H1 (cell line): Measurements from ENCODE around the gene UBR3. TPM values are rescaled to one million over a fixed set of nuclear protein-coding genes. Genes with fewer than 3 reads are reported as not detected.

Source experiments
- CTCF ChIA-PET: fragments of 300-600 bp; sonication (Branson Sonifier 250); formaldehyde crosslinking; loops from one replicate; lab custom pipeline; 2021; ENCODE audit not compliant: partially characterized antibody; lab: Charles Lee
- POLR2A ChIA-PET: fragments of 300-600 bp; sonication (Branson Sonifier 250); formaldehyde crosslinking; loops from one replicate; lab custom pipeline; 2021; ENCODE audit warnings: inconsistent platforms; ENCODE audit not compliant: partially characterized antibody; lab: Charles Lee
- DNase-seq, 2 experiments: peaks; one replicate each; pipeline versions ENCODE4 v3.0.0 to v3.0.0-alpha.2; 2010 to 2022; ENCODE audit warnings: low spot score in 2 of 2, low read depth in 1 of 2, mixed read lengths in 1 of 2
- FAIRE-seq: peaks from 2 replicates; lab custom pipeline; 2011; peaks lifted over from hg19 to GRCh38; lab: Jason Lieb, UNC
- H2AFZ ChIP-seq: 2 replicates; pipeline ENCODE4 v1.8.1; 2012; ENCODE audit warnings: low read length, inconsistent platforms
- H2AK5ac ChIP-seq: 2 replicates; pipeline ENCODE4 v1.6.1; 2013; ENCODE audit warnings: low read depth, low read length
- H2BK120ac ChIP-seq: replicated peaks from 2 replicates; pipeline ENCODE3; 2013; ENCODE audit warnings: low read depth, low read length, inconsistent platforms
- H2BK12ac ChIP-seq: 2 replicates; pipeline ENCODE4 v1.6.1; 2013; ENCODE audit warnings: low read depth, low read length
- H2BK15ac ChIP-seq: 2 replicates; pipeline ENCODE4 v1.6.1; 2013; ENCODE audit warnings: low read length
- H2BK20ac ChIP-seq: 2 replicates; pipeline ENCODE4 v1.6.1; 2013; ENCODE audit warnings: low read length
- H2BK5ac ChIP-seq: 2 replicates; pipeline ENCODE4 v1.6.1; 2013; ENCODE audit warnings: low read depth, low read length
- H3K14ac ChIP-seq: 2 replicates; pipeline ENCODE4 v1.6.1; 2013; ENCODE audit warnings: inconsistent platforms; ENCODE audit not compliant: insufficient read length
- H3K18ac ChIP-seq: 2 replicates; pipeline ENCODE4 v1.6.1; 2013; ENCODE audit warnings: low read length; ENCODE audit errors: extremely low read depth
- H3K23ac ChIP-seq: 2 replicates; pipeline ENCODE4 v1.6.1; 2013; ENCODE audit warnings: inconsistent platforms; ENCODE audit not compliant: insufficient read length
- H3K23me2 ChIP-seq: 2 replicates; pipeline ENCODE4 v1.6.1; 2013; ENCODE audit warnings: low read depth, low read length
- H3K27ac ChIP-seq: 2 replicates; pipeline ENCODE4 v1.6.1; 2011; ENCODE audit warnings: low read depth, low read length, inconsistent platforms
- H3K27me3 ChIP-seq, 4 experiments: replicated peaks in 1 of 4; 1 replicate in 1 of 4; 2 replicates in 3 of 4; pipeline versions ENCODE4 v1.6.1 to v1.8.1; 2011 to 2013; ENCODE audit warnings: low read length in 3 of 4, mild to moderate bottlenecking in 3 of 4, inconsistent platforms in 2 of 4, mixed read lengths in 2 of 4, moderate library complexity in 1 of 4; ENCODE audit not compliant: control insufficient read depth in 3 of 4, insufficient read depth in 3 of 4; ENCODE audit errors: extremely low read depth in 1 of 4
- H3K36me3 ChIP-seq, 4 experiments: 2 replicates each; pipeline versions ENCODE4 v1.6.1 to v1.8.1; 2011 to 2013; ENCODE audit warnings: mild to moderate bottlenecking in 4 of 4, low read length in 3 of 4, moderate library complexity in 2 of 4, control low read depth in 1 of 4, inconsistent platforms in 1 of 4; ENCODE audit not compliant: insufficient read depth in 4 of 4, control insufficient read depth in 2 of 4
- H3K4ac ChIP-seq: replicated peaks from 2 replicates; pipeline ENCODE3; 2013; ENCODE audit warnings: low read length, low read depth, mixed read lengths, inconsistent platforms; ENCODE audit not compliant: insufficient read length
- H3K4me1 ChIP-seq, 4 experiments: replicated peaks in 1 of 4; 1 replicate in 1 of 4; 2 replicates in 3 of 4; pipeline versions ENCODE4 v1.6.1 to v1.8.1; 2011 to 2013; ENCODE audit warnings: low read length in 3 of 4, inconsistent platforms in 2 of 4, mixed read lengths in 1 of 4; ENCODE audit not compliant: insufficient read depth in 4 of 4, control insufficient read depth in 3 of 4
- H3K4me2 ChIP-seq, 2 experiments: 2 replicates each; pipeline versions ENCODE4 v1.6.1 to v1.8.1; 2011 to 2013; ENCODE audit warnings: low read depth in 2 of 2, low read length in 2 of 2, control low read depth in 1 of 2, inconsistent platforms in 1 of 2, mild to moderate bottlenecking in 1 of 2; ENCODE audit not compliant: insufficient read depth in 1 of 2
- H3K4me3 ChIP-seq, 4 experiments: fragments of 200-600, 300-600 bp in 1 of 4; sonication (generic), shearing (Covaris generic), sonication (Bioruptor Twin) in 1 of 4; 2 replicates each; pipeline versions ENCODE4 v1.5.1 to v1.8.1; 2011 to 2016; ENCODE audit warnings: low read length in 4 of 4, low read depth in 3 of 4, control low read depth in 2 of 4, inconsistent platforms in 2 of 4, mild to moderate bottlenecking in 2 of 4, mixed read lengths in 1 of 4, moderate library complexity in 1 of 4; ENCODE audit not compliant: insufficient read depth in 2 of 4; ENCODE audit errors: extremely low read depth in 1 of 4
- H3K56ac ChIP-seq: replicated peaks from 2 replicates; pipeline ENCODE3; 2013; ENCODE audit warnings: low read depth, mild to moderate bottlenecking, mixed read lengths, low read length, inconsistent platforms; ENCODE audit not compliant: insufficient read length
- H3K79me1 ChIP-seq: 2 replicates; pipeline ENCODE4 v1.6.1; 2013; ENCODE audit warnings: low read depth, low read length, control low read depth
- H3K79me2 ChIP-seq, 2 experiments: 2 replicates each; pipeline versions ENCODE4 v1.6.1 to v1.8.1; 2012 to 2013; ENCODE audit warnings: low read length in 2 of 2, mild to moderate bottlenecking in 2 of 2, inconsistent platforms in 1 of 2; ENCODE audit not compliant: insufficient read depth in 2 of 2, control insufficient read depth in 1 of 2
- H3K9ac ChIP-seq, 4 experiments: replicated peaks in 1 of 4; 1 replicate in 1 of 4; 2 replicates in 3 of 4; pipeline versions ENCODE4 v1.6.1 to v1.8.1; 2011 to 2013; ENCODE audit warnings: low read depth in 3 of 4, low read length in 3 of 4, control low read depth in 2 of 4, mild to moderate bottlenecking in 2 of 4, moderate library complexity in 2 of 4, inconsistent platforms in 1 of 4; ENCODE audit errors: extremely low read depth in 1 of 4
- H3K9me3 ChIP-seq, 2 experiments: 2 replicates each; pipeline versions ENCODE4 v1.6.1 to v1.8.1; 2012 to 2013; ENCODE audit warnings: mild to moderate bottlenecking in 2 of 2, moderate library complexity in 2 of 2, control low read depth in 1 of 2, inconsistent platforms in 1 of 2, low read depth in 1 of 2, low read length in 1 of 2, mixed read lengths in 1 of 2; ENCODE audit not compliant: insufficient read depth in 2 of 2
- H4K20me1 ChIP-seq, 2 experiments: replicated peaks in 1 of 2; 2 replicates each; pipeline versions ENCODE3 to v1.8.1; 2011 to 2013; ENCODE audit warnings: inconsistent platforms in 2 of 2, low read length in 2 of 2, mild to moderate bottlenecking in 1 of 2; ENCODE audit not compliant: insufficient read depth in 2 of 2, control insufficient read depth in 1 of 2
- H4K5ac ChIP-seq: 2 replicates; pipeline ENCODE4 v1.6.1; 2013; ENCODE audit warnings: low read length, low read depth, mixed read lengths, inconsistent platforms; ENCODE audit not compliant: insufficient read length
- H4K8ac ChIP-seq: 2 replicates; pipeline ENCODE4 v1.8.0; 2013; ENCODE audit warnings: mild to moderate bottlenecking, moderate library complexity, low read length, inconsistent platforms; ENCODE audit not compliant: insufficient read depth; ENCODE audit errors: extremely low read depth
- H4K91ac ChIP-seq: replicated peaks from 2 replicates; pipeline ENCODE3; 2013; ENCODE audit warnings: low read length, mixed read lengths, inconsistent platforms; ENCODE audit not compliant: insufficient read length
- ATF2 ChIP-seq: IDR thresholded peaks from 2 replicates; pipeline ENCODE4 v1.6.1; 2012; ENCODE audit warnings: low read length, inconsistent platforms
- ATF3 ChIP-seq: IDR thresholded peaks from 2 replicates; pipeline ENCODE4 v1.6.1; 2011; ENCODE audit warnings: low read depth, mild to moderate bottlenecking, low read length; ENCODE audit not compliant: insufficient read depth
- EZH2 ChIP-seq: fragments of 200-600 bp; sonication (generic); IDR thresholded peaks from 2 replicates; pipeline ENCODE4 v1.7.1; 2012; ENCODE audit warnings: low read depth, mild to moderate bottlenecking, moderate library complexity, low read length, inconsistent platforms; ENCODE audit not compliant: severe bottlenecking
- JUN ChIP-seq: IDR thresholded peaks from 2 replicates; pipeline ENCODE4 v1.6.1; 2011; ENCODE audit warnings: low read depth, mild to moderate bottlenecking, improper control_type of control experiment, low read length
- MAX ChIP-seq: IDR thresholded peaks from 2 replicates; pipeline ENCODE4 v1.6.1; 2012; ENCODE audit warnings: inconsistent platforms
- SIX5 ChIP-seq: IDR thresholded peaks from 2 replicates; pipeline ENCODE4 v1.6.1; 2011; ENCODE audit warnings: mild to moderate bottlenecking, low read depth, low read length
- SP2 ChIP-seq: IDR thresholded peaks from 2 replicates; pipeline ENCODE4 v1.6.1; 2012; ENCODE audit warnings: mild to moderate bottlenecking, low read length, inconsistent platforms
- SP4 ChIP-seq: IDR thresholded peaks from 2 replicates; pipeline ENCODE4 v1.6.1; 2012; ENCODE audit warnings: low read length, inconsistent platforms
- SUZ12 ChIP-seq: fragments of 200-600 bp; sonication (generic); IDR thresholded peaks from 2 replicates; pipeline ENCODE4 v1.6.1; 2012; ENCODE audit warnings: mild to moderate bottlenecking, inconsistent platforms, low read length, moderate library complexity, mixed read lengths
- ZNF274 ChIP-seq: IDR thresholded peaks from 2 replicates; pipeline ENCODE4 v1.7.0; 2012; ENCODE audit warnings: low read length, borderline replicate concordance; ENCODE audit errors: extremely low read depth
- WGBS, 2 experiments: shearing (Covaris generic) in 1 of 2; methylation state at CpG; one replicate each; pipeline versions ENCODE4 v1.1.6 to v1.1.7; 2013 to 2015; ENCODE audit warnings: low lambda C conversion rate in 2 of 2, mixed read lengths in 2 of 2, inconsistent platforms in 1 of 2, low coverage in 1 of 2, missing lambda C conversion rate in 1 of 2; ENCODE audit not compliant: insufficient replicate concordance in 2 of 2, insufficient coverage in 1 of 2, insufficient read length in 1 of 2; ENCODE audit errors: extremely low coverage in 1 of 2, missing lambda C conversion rate in 1 of 2; 5-methylcytosine and 5-hydroxymethylcytosine counted together
- polyA plus RNA-seq, 7 experiments: library from polyadenylated mRNA; depleted of rRNA in 3 of 7; stranded (reverse) in 5 of 7; unstranded in 2 of 7; fragments of >200 nt in 5 of 7; fragments of 200-250 nt in 2 of 7; gene quantifications; 1 replicate in 5 of 7; 2 replicates in 1 of 7; 4 replicates in 1 of 7; pipeline versions ENCODE4 v1.2.1 to v1.2.3, GENCODE V29; 2011 to 2013; ENCODE audit warnings: missing spikeins in 2 of 7, mixed read lengths in 2 of 7
- total RNA-seq: library from RNA; stranded (reverse); fragmentation: NEBNext Ultra II Directional; extraction: Animal tissue kit (Norgen Biotek cat#: 25700); gene quantifications from 2 replicates; pipeline ENCODE4 v1.2.1, GENCODE V29; 2021

The UBR3 gene
- total and polyA plus RNA-seq, 2 of the 8 experiments (the other 6 are each of a cell fraction or from before 2014, with no cell fraction given) = 3.7 to 17.7 TPM

GRCh38 chr2:169871994-169872393 lies 44.7 kb downstream of the UBR3 start:
- TF ChIP-seq MAX (no peak), JUN (no peak), SP4 (no peak), EZH2 (no peak), ZNF274 (no peak), ATF2 (no peak), SIX5 (no peak), ATF3 (no peak), SUZ12 (no peak), SP2 (no peak)
- FAIRE-seq = no peak
- H4K8ac ChIP-seq = no peak overlapping the region
- H4K5ac ChIP-seq = no peak overlapping the region
- peaks cover 0 to 2% of the 10 kb centered on the region in 2 experiments for H4K20me1 ChIP-seq
- H3K4me3 ChIP-seq = no peak overlapping the region
- no peak overlapping the region for H2BK15ac ChIP-seq
- no peaks in the 10 kb centered on the region for H3K27me3 ChIP-seq
- no peak overlapping the region for H3K23ac ChIP-seq
- no peaks in the 10 kb centered on the region; a peak in 1 of 8 replicates for H3K36me3 ChIP-seq
- no peak overlapping the region for H3K18ac ChIP-seq
- ChIA-PET POLR2A (no interaction called here), CTCF (no interaction called here)
- H3K79me1 ChIP-seq = no peaks in the 10 kb centered on the region
- no peak overlapping the region for H2BK120ac ChIP-seq
- H3K27ac ChIP-seq = no peak overlapping the region
- no peaks in the 10 kb centered on the region for H3K23me2 ChIP-seq
- no peak overlapping the region for H2BK12ac ChIP-seq
- H3K4ac ChIP-seq = no peak overlapping the region
- no peak overlapping the region for H3K4me2 ChIP-seq
- H4K91ac ChIP-seq = no peak overlapping the region
- no peak for DNase-seq
- no peak overlapping the region for H2AFZ ChIP-seq
- no peak overlapping the region for H3K9ac ChIP-seq
- no peaks in the 10 kb centered on the region for H3K9me3 ChIP-seq
- no peak overlapping the region for H2BK20ac ChIP-seq
- no peak overlapping the region for H3K56ac ChIP-seq
- H2AK5ac ChIP-seq = no peak overlapping the region
- H3K14ac ChIP-seq = no peak overlapping the region
- peaks cover 0 to 3% (median 0%) of the 10 kb centered on the region in 4 experiments; a peak in 2 of 7 replicates for H3K4me1 ChIP-seq
- H3K79me2 ChIP-seq = peaks cover 0 to 5% of the 10 kb centered on the region in 2 experiments; a peak in 1 of 4 replicates
- WGBS, 2 experiments = 86% methylated on average over 1 of the region's 1 CpG; no CpG with 5 or more reads in 1 of the 2 experiments
- no peak overlapping the region for H2BK5ac ChIP-seq
